Measurements from ENCODE around the gene RASD2.

RASD2 gene

DNA sequence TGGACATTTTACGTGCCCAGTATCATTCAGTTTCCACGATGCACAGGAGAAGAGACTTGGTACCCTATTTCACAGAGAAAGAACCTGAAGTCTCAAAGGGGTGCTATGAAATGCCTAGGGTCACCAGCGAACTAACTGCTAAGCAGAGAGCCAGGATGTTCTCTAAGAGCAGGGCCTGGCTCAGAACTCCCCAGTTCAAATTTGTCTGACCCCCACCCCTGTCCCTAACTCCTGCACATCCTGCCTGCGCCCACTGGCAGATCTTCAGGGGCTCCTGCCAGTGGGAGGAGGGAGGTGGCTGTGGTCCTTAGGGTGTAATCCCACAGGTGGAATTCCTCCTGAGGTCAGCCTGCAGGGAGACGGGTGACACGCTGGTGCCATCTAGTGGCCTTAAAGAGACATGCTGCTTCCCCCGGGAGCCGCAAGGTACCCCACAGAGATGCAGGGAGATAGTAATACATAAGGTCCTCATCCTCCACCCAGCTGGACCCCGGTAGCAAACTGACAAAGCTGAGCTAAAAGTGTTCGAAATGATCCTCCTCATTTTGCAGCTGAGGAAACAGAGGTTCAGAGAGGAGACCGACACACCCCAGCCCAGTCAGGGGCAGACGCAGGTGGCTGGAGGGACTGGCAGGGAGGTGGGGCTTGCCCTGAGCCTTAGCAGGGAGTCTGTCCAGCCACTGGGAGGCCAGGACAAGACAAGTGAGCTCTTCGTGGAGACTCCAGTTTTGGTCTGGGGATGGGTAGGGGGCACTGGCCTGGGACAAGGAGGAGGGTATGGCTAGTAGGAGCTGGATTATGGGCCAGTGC is 42.4 kb downstream of the RASD2 start:
- DNase-seq (ENCODE audit: low read depth): peak; percentile 26

DNA sequence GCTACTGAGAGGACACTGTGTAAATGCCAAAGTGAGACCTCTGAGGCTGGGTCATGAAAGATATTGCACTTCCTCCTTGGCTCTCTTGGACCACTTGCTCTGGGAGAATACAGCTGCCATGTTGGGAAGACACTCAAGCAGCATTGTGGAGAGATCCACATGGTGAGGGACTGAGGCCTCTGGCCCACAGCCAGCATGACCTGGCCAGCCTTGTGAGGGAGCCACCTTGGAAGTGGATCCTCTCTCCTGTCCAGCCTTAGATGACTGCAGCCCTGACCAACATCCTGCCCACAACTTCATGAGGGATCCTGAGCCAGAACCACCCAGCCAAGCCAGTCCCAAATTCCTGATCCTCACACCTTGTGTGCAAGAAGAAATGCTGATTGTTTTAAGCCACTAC is 46.1 kb downstream of the RASD2 start:
- no peak for DNase-seq (ENCODE audit: low read depth)

DNA sequence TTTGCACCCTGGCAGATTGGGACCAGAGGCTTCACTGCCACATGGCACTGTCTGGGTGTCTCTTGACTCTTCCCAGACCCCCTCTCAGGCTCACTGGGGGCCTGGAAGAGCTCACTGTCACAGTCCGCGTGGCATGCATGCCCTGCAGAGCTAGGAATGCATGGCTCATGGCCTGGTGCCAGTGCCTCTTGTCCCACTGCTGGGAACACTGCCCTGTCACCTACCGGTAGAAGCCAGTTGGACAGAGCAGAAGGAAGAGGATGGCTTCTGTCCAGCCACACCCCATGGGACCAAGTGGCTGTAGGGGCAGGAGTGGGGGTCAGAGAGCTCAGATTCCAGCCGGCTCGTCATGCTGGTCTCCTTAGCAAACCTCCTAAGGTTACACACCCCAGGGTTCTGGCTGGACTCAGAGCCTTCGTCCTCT is 46.8 kb downstream of the RASD2 start:
- no peak for DNase-seq (ENCODE audit: low read depth)

DNA sequence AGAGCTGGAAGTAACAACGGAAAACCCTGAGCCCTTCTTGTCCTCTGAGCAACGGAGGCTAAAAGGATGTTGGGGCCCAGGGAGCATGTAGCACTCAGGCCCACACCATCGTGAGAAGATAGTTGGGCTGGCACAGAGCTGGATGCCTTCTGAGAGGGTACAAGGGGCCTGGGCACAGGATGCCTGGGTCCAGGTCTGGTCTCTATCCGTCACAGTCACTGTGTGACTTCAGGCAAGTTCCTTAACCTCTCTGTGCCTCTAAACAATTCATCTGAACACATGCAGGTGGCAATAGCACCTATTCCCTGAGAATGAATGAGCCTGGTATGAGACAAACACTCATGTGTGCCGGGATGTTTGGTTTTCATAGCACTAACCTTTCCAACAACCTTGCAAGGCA is 47.3 kb downstream of the RASD2 start:
- DNase-seq (ENCODE audit: low read depth): no peak

DNA sequence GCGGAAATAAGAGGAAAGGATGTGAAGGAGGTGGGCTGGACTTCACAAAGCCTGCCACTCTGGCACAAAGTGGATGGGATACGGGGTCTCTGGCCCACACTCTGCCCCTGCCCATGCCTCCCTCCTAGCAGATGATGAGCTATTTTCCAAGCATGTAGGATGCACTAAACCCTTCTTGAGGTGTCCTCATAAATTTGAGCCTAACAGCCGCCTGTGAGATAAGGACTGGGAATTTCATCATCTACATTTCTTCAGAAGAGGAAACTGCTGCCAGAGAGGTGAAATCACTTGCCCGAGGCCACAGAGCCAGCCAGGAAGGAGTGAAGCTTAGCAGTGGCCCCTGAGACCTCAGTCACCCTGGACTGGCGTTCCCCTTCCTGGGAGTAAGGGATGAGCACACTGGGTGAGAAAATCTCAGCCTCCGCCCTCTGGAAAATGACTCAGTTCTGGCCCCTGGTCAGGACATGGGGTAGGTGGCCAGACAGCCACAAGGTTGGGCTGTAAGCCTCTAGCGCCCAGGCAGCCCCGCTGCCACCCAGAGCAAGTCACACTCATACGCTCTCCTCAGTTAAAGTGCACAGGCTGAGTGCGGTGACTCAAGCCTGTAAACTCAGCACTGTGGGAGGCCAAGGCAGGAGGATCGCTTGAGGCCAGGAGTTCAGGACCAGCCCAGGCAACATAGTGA is 48.6 kb downstream of the RASD2 start:
- no peak for DNase-seq (ENCODE audit: low read depth)

DNA sequence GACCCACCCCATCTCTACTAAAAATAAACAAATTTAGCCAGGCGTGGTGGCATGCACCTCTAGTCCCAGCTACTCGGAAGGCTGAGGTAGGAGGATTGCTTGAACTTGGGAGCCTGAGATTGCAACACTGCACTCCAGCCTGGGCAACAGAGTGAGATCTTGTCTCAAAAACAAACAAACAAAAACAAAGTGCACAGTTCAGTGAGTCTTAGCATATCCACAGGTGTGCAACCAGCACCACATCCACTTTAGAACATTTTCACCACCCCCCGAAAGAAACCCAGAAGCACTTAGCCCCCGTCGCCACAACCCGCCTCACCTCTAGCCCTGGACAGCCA is 49.1 kb downstream of the RASD2 start:
- no peak for DNase-seq (ENCODE audit: low read depth)

DNA sequence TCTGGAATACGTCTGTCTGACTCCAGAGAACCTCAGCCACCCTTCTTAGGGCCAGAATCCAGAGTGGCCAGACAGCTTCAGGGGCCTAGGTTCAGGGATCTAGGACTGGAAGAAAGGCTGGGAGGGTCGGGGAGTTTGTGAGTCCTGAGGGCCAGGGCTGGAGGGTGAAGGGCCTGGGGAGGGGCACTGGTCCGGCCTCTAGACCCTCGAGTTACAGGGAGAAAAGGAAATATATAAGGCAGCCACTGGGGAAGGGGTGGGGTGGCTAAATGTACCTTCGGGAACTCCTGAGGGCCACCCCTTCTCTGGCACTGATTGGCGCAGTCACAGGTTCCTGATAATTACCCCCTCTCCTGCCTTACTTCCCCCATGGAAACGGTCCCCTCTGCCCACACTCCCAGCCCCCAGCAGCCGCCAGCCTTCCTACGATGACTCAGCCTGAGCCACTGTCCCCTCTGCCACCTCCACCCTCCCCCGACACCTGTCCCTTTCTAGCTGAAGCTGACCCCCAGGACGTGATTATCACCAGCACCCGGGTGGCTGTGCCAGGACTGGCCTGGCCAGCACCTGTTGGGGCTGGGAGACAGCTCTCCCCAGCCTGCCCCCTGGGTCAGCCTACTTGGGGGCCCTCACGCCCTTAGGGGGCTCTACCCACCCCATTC is 50.1 kb downstream of the RASD2 start:
- DNase-seq (ENCODE audit: low read depth): no peak

DNA sequence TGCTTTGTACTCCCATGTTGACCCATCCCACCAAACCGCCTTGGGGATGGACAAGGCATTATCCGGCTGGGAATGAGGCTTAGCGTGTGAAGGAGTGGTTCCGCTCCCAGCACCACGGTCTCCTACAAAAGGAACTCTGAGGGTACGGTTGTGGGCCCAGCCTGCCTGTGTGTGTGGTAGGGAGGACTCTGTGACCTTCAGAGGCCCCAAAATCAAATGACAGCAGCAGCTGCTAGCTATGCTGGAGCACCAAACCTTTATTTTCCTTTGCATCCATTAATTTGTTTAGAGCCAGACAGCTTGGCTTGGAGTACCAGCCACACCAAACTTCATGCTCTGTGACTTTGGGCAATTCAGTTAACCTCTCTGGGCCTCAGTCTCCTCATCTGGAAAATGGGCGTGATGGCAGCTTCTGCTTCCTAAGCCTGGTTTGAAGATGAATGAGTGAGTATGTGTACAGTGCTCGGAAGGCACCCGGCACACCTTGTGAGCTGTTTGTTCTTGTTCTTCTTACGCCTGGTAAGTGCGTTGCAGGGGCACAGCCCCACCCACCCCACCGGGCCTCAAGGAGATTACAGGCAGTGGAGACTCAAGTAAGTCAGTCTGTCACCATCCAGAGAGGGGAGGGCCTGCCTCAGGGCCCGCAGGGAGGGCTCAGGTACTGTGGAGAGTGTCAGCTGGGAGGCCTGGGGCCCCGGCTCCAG is 51.2 kb downstream of the RASD2 start:
- no peak for DNase-seq (ENCODE audit: low read depth)

DNA sequence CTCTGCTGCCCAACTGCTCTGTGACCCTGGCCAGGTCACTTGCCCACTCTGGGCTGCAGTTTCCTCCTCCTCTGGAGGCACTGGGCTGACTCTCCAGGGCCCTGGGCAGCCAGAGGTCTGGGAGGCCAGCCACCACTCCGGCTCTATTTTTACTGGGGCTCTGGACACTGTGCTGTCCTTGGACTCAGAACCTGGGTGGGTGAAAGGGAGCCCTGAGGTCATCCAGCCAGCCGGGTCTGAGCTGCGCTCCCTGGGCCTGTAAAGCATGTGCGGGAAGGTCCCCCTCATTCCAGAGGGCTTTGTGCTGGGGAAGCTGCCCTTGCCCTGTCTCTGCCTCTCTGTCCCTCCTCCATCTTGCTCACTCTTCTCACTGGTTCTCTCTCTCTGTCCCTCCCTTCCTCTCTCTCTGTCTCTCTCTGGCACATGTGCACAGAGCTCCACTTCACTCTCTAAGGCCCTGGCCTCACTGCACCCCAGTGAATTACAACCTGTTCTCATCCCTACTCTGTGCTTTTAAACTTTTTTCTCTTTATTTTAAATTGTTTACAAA is 51.9 kb downstream of the RASD2 start:
- no peak for DNase-seq (ENCODE audit: low read depth)

DNA sequence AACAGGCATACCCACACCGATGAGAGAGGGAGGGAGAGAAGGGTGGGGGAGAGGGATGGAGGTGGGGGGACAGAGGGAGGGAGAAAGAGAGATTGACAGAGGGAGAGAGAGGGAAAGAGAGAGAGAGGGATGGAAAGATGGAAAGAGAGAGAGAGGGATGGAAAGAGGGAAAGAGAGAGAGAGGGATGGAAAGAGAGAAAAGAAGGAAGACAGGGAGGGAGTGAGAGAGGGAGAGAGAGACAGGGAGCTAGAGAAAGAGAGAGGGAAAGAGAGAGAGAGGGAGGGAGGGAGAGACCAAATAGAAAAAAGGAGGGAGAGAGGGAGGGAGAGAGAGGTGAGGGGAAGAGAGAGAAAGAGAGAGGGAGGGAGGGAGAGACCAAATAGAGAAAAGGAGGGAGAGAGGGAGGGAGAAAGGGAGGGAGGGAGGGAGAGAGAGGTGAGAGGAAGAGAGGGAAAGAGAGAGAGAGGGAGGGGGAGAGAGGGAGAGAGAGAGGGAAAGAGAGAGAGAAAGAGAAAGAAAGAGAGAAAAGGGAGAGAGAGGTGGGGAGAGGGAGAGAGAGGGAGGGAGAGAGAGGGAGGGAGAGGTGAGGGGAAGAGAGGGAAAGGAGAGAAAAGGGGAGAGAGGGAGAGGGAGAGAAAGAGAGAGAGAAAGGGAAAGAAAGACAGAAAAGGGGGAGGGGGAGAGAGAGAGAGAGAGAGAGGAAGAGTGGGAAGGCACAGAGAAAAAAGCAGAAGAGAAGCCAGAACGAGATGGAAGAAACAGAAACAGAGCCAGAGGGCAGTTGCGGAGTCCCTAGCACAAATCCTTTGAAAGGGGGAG is 52.6 kb downstream of the RASD2 start:
- DNase-seq (ENCODE audit: low read depth): no peak

DNA sequence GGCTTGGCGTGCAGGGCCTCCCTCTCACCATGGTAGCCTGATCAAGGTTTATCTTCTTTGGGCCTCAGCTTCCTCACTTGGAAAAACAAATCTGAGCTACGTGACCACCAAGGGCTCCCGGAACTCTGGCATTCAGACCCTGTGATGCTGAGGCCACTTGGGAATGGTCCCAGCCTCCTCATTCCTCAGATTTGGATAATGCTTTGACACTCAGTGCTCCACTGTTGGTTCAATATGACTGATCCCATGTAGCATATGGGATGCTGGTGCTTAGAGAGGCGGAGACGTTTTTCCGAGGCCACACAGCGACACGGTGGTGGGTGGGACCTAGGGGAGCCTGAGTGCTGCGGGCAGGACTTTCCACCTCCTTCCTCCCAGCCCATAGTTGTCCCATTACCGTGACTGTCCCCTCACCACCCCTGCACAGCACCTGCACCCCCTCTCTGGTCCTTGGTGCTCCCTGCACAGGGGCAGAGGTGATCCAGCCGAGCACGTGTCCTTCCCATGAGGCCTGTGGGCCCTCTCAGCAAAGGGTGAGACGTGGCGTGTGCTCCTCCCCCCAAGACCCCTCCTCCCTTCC is 53.4 kb downstream of the RASD2 start:
- no peak for DNase-seq (ENCODE audit: low read depth)

DNA sequence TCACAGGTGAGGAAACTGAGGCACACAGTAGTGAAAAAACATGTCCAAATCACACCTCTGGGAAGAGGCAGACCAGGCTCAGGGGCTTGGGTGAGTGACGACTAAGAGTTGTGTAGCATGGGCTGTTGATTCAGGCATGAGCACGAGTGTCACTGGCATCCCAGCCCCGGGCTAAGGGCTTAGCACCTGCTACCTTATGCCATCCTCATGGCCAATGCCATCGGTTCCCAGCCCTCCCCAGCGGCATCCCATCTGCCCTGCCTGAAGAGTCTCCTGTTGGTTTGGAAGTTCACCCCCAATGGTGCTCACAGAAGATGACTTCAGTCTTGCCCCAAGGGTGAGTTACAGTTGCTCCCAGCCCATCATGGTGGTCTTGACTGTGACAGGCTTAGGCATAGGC is 54.1 kb downstream of the RASD2 start:
- DNase-seq (ENCODE audit: low read depth): no peak

DNA sequence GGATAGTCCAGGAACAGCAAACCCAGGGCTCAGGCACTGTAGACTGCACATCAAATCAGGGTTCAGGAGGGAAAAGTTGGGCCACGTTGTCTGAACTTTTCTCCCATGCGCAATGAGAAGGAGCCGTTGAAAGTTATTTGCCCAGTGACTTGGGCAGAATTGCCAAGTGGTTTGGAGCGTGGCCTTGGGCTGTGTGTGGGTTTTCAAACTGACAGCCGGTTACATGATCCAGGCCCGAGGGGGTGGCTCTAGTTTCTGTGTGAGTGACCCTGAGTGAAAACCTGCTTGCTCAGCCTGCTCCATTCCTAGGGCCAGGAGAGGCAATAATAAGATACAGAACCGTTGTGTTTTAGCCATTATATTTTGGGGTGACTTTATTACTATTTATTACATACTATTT is 56.2 kb downstream of the RASD2 start:
- no peak for DNase-seq (ENCODE audit: low read depth)

DNA sequence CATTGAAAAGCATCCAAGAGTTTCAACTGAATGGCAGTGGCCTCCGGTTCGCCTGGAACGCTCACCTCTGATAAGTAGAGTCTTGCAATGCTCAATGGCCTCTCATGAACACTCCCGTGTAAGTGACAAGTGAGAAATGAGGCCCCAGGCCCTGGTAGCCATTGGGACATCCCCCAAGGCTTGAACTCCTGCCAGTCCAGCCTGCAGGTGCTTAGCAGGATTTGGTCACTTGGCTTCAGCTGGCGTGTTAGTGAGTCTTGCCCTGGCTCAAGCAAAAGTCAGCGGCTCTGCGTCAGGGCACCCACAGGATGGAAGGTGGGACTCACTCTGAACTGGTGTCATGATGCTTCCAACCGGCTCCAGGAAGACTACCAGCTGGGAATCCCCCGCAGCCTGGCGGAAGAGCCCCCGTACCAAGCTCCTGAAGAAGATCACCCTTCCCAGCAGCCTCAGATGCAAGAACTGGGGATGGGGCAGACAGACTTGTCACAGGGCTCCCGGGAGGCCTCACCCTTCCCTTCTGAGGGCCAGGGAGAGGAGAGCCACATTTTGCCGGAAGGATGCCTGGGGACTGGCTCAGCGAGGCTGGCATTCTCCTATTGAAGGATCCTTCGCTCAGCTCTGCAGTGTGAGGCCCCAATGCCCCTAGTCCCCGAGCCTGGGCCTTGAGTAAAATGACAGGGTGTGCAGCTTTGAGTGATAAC is 57.2 kb downstream of the RASD2 start:
- DNase-seq (ENCODE audit: low read depth): no peak

DNA sequence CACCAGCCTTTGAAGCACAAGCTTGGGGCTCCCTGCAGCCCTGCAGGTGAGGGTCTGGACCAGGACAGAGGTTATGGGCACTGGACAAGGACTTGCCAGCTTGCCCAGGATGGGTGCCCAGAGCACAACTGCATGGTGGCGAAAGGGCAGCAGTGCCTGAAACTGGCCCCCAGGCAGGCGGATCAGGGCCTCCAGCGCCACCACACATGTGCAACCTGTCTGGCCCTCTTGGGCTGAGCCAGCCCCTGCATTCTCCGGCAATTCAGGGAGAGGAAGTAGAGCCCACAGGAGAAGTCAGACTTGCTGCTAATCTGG is 57.7 kb downstream of the RASD2 start:
- DNase-seq (ENCODE audit: low read depth): no peak

DNA sequence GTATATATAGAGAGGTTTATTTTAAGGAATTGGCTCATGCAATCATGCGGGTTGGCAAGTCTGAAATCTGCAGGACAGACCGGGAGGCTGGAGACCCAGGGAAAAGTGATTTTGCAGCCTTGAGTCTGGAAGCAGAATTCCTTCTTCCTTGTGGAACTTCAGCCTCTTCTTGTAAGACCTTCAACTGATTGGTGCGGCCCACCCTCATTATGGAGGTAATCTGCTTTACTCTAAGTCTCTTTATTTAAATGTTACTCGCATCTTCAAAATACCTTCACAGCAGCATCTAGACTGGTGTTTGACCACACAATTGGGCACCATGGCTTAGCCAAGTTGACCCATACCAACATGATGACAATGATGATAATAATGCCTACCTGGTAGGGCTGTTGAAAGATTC is 58.7 kb downstream of the RASD2 start:
- DNase-seq (ENCODE audit: low read depth): no peak

DNA sequence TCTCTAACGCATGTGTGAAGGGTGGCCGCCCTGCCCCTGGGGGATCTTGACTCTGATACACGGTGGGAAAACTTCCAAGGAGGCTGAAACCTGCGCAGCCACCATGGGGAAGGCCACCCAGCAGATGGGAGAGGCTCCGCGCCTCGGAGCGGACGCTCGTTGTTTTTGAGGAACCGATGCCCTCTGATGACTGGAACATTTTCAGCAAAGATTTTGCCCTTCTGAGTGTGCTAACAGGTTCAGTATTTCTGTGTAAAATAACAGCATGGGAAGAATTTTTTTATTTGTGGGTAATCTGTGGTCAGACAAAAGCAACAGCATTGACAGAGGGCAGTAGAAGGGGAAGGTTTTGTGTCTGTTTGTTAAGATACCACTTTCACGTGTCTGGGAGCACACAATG is 59.8 kb downstream of the RASD2 start:
- DNase-seq (ENCODE audit: low read depth): no peak

DNA sequence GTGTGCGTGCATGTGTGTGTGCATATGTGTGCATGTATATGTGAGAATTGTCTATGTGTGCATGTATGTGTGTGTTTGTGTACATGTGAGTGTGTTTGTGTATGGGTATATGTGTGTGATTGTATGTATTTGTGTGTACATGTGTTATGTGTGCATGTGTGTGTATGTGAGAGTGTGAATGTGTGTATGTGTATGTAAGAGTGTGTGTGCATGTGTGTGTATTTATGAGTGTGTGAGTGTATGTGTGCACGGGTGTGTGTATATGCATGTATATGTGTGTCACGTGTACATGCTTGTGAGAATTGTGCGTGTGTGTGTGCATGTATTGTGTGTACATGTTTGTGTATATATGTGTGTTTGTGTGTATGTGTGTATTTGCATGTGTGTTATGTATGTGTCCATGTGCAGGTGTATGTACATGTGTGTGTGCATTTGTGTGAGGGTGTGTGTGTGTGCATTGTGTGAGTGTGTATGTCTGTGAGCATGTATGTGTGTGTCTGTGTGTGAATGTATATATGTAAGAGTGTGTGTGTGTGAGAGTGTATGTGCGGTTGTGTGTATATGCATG is 60.5 kb downstream of the RASD2 start:
- no peak for DNase-seq (ENCODE audit: low read depth)

DNA sequence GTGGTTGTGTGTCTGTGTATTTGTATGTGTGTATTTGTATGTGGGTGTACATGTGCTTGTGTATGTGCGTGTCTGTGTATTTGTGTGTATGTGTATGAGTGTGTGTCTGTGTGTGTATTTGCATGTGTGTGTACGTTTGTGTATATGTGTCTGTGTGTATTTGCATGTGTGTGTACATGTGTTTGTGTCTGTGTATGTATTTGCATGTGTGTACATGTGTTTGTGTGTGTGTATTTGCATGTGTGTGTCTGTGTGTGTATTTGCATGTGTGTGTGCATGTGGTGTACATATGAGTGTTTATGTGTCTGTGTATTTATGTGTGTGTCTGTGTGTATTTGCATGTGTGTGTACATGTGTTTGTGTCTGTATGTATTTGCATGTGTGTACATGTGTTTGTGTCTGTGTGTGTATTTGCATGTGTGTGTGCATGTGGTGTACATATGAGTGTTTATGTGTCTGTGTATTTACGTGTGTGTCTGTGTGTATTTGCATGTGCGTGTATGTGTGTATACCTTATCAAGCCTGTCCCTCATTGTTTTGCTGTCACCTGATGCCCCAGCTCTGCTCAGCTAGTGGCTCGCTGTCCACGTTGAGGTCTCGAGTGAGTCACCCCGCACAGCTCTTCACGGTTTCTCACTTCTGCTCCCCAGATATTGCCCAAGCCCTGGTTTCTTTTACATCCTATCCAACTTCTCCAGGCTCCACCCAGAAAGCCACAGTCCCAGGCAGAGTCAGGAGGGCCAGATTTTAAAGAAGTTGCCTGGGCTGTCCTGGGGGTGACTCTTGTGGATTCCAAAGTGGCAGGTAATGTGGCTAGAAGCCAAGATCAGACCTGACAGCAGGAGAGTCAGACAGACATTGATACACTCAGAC is 61.3 kb downstream of the RASD2 start:
- no peak for DNase-seq (ENCODE audit: low read depth)
